RWPE2 (cell line): ENCODE results near the gene EXT2.

ENCODE experiments used
- ATAC-seq: fragments of 200-7000 bp; cut with Tn5 transposase; 3 replicates; pipeline ENCODE4 v1.9.1; 2021; ENCODE audit warnings: low read depth
- DNase-seq: peaks from one replicate; pipeline ENCODE4 v3.0.0-alpha.2; 2020; ENCODE audit warnings: low spot score
- H3K27ac ChIP-seq: fragments of 450-650 bp; 2 replicates; pipeline ENCODE4 v1.5.1; 2017; ENCODE audit warnings: mild to moderate bottlenecking; ENCODE audit not compliant: poor library complexity, severe bottlenecking
- H3K27me3 ChIP-seq: fragments of 250-450 bp; sonication (Bioruptor Pico); 2 replicates; pipeline ENCODE4 v1.5.1; 2021; ENCODE audit warnings: mild to moderate bottlenecking, moderate library complexity; ENCODE audit not compliant: insufficient read depth, poor library complexity, severe bottlenecking
- H3K36me3 ChIP-seq: fragments of 250-450 bp; sonication (Bioruptor Pico); 2 replicates; pipeline ENCODE4 v1.5.1; 2020; ENCODE audit warnings: low read depth, mild to moderate bottlenecking, moderate library complexity
- H3K4me1 ChIP-seq: fragments of 250-450 bp; sonication (Bioruptor Pico); 2 replicates; pipeline ENCODE4 v1.5.1; 2021; ENCODE audit warnings: mild to moderate bottlenecking, moderate library complexity; ENCODE audit not compliant: insufficient read depth, poor library complexity, severe bottlenecking
- H3K4me3 ChIP-seq: fragments of 250-450 bp; sonication (Bioruptor Pico); 2 replicates; pipeline ENCODE4 v1.5.1; 2021; ENCODE audit warnings: mild to moderate bottlenecking, moderate library complexity; ENCODE audit not compliant: severe bottlenecking
- H3K9me3 ChIP-seq: fragments of 250-450 bp; sonication (Bioruptor Pico); 2 replicates; pipeline ENCODE4 v1.5.1; 2021; ENCODE audit warnings: mild to moderate bottlenecking, moderate library complexity; ENCODE audit not compliant: severe bottlenecking
- TF ChIP-seq, protein P1 (sequence below): fragments of 450-650 bp; IDR thresholded peaks from one replicate; pipeline ENCODE4 v1.5.1; 2017; ENCODE audit warnings: mild to moderate bottlenecking, moderate library complexity; ENCODE audit not compliant: poor library complexity, severe bottlenecking

EXT2 gene

DNA sequence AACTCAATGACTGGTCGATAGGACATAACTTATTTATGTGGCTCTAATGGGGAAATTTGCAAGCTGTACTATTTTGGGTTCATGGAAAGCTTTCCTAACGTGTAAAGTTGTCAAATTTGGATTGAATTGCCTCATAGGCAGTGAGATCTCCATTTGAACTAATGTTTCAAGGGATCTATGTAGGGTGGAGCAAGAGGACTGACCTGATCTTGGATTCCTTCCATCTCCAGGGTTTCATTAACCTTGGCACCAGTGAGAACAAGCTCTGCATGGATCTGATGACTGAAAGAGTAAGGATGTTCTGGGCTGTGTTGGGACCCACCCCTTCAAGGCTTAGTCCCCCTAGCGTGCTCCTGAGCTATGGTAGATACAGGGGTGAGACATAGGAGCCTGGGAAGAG is 45.6 kb upstream of the EXT2 start:
- Histone ChIP-seq H3K4me3 (no peak overlapping the region), H3K36me3 (no peaks in the 10 kb centered on the region), H3K4me1 (no peaks in the 10 kb centered on the region), H3K27ac (no peak overlapping the region), H3K9me3 (no peaks in the 10 kb centered on the region), H3K27me3 (no peaks in the 10 kb centered on the region)
- DNase-seq = no peak
- no peak for ATAC-seq
- TF ChIP-seq, protein P1, sequence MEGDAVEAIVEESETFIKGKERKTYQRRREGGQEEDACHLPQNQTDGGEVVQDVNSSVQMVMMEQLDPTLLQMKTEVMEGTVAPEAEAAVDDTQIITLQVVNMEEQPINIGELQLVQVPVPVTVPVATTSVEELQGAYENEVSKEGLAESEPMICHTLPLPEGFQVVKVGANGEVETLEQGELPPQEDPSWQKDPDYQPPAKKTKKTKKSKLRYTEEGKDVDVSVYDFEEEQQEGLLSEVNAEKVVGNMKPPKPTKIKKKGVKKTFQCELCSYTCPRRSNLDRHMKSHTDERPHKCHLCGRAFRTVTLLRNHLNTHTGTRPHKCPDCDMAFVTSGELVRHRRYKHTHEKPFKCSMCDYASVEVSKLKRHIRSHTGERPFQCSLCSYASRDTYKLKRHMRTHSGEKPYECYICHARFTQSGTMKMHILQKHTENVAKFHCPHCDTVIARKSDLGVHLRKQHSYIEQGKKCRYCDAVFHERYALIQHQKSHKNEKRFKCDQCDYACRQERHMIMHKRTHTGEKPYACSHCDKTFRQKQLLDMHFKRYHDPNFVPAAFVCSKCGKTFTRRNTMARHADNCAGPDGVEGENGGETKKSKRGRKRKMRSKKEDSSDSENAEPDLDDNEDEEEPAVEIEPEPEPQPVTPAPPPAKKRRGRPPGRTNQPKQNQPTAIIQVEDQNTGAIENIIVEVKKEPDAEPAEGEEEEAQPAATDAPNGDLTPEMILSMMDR = no peak

DNA sequence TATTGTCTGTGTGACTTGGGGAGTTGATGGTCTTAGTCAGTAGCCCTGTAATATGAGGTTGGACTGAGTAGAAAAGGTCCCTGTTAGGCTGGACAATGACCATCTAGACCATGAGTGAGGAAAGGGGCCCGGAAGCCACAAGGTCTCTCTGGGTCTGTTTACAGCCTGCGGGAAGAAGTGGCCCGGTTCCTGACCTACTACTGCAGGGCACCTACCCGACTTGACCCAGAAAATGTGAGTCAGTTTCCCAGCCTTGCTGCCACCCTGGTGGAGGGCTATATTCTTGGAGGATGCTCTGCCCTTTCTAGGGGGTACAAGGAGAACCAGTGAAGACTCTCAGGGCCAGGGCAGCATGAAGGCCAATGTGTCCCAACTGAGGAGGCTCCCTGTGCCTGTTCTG is 44.3 kb upstream of the EXT2 start:
- Histone ChIP-seq H3K9me3 (no peaks in the 10 kb centered on the region), H3K27me3 (no peaks in the 10 kb centered on the region), H3K36me3 (no peaks in the 10 kb centered on the region), H3K4me1 (no peaks in the 10 kb centered on the region), H3K27ac (no peak overlapping the region), H3K4me3 (no peak overlapping the region)
- ATAC-seq (no peak), DNase-seq (no peak)
- TF ChIP-seq, protein P1 = no peak

DNA sequence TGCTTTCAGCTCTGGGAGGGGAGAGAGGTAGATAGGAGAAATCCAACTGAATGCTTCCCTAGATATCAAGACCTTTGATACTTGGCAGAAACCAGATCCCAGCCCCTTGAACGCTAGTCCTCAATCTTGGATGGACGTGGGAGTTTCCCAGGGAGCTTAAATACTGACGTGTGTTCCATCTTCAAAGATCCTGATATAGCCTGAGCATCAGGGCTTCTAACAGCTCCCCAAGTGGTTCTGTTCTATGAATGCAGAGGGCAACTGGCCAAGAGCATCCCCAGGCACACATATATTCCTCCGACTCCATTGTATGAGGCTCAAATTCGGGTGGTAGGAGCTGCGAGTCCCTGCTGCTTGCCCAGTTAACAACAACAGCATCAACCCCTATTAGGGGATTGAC is 38.1 kb upstream of the EXT2 start:
- H3K9me3 ChIP-seq = no peaks in the 10 kb centered on the region
- no peaks in the 10 kb centered on the region for H3K27me3 ChIP-seq
- TF ChIP-seq, protein P1 = no peak
- no peaks in the 10 kb centered on the region for H3K4me1 ChIP-seq
- H3K4me3 ChIP-seq = no peak overlapping the region
- H3K27ac ChIP-seq = no peak overlapping the region
- H3K36me3 ChIP-seq = no peaks in the 10 kb centered on the region
- ATAC-seq = no peak
- DNase-seq = no peak

DNA sequence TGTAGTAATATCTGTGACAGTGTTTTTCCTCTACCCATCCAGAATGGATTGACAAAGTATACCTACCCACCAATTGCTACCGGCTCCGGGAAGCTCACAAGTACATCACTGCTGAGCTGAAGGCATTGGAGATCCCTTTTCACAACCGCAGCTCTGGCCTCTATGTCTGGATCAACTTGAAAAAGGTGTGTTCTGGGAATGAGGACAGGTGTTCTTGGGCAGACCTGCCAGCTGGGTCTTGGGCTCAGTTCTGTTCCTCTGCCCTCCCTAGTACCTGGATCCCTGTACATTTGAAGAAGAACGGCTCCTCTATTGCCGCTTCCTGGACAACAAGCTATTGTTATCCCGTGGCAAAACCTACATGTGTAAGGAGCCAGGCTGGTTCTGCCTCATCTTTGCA is 37.2 kb upstream of the EXT2 start:
- no peak for DNase-seq
- TF ChIP-seq, protein P1 = no peak
- no peaks in the 10 kb centered on the region for H3K4me1 ChIP-seq
- H3K4me3 ChIP-seq = no peak overlapping the region
- H3K9me3 ChIP-seq = no peaks in the 10 kb centered on the region
- no peaks in the 10 kb centered on the region for H3K27me3 ChIP-seq
- H3K27ac ChIP-seq = no peak overlapping the region
- H3K36me3 ChIP-seq = no peaks in the 10 kb centered on the region
- ATAC-seq = no peak

DNA sequence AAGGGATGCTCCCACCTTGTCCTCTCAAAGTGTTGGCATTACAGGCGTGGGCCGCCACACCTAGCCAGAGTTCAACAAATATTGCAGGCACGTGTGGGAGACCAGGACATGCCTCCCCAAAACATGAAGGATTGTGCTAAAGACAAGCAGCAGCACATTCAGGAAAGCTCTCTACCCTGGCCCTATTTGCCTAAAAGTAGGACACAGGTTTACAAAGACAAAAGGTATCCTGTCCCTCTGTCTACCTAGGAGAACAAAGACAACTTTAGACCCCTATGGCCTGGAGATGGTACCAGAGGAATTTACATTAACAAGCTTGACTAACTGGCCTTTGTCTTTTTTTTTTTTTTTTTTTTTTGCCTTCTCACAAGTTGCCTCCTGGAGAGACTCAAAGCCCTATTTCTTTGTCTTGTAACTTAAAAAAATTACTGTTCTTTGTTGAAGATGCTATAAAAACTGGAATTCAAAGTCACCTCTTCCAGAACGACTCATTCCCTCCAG is 30.3 kb upstream of the EXT2 start:
- Histone ChIP-seq H3K27me3 (no peaks in the 10 kb centered on the region), H3K9me3 (no peaks in the 10 kb centered on the region), H3K36me3 (no peaks in the 10 kb centered on the region), H3K4me1 (peaks cover 5% of the 10 kb centered on the region), H3K4me3 (no peak overlapping the region), H3K27ac (no peak overlapping the region)
- DNase-seq = no peak
- TF ChIP-seq, protein P1 = no peak
- no peak for ATAC-seq
